HCT116 (cell line): ENCODE measurements around the gene FMO2. TPM values are rescaled to one million over a fixed set of nuclear protein-coding genes. Genes with fewer than 3 reads are reported as not detected.

Experiments
- ATAC-seq: fragments of 200-7000 bp; cut with Tn5 transposase; 2 replicates; pipeline ENCODE4 v1.9.1; 2020; ENCODE audit warnings: mild to moderate bottlenecking, moderate library complexity
- BruUV-seq: library from RNA; stranded (reverse); fragments of 400-500 nt; replicated peaks from 2 replicates; lab custom pipeline; 2021; lab: Mats Ljungman, UMichigan
- CTCF ChIA-PET: fragments of 300-600 bp; sonication (Branson Sonifier 250); formaldehyde crosslinking; loops from one replicate; lab custom pipeline; 2021; ENCODE audit warnings: antibody characterized with exemption; lab: Charles Lee
- POLR2A ChIA-PET: fragments of 300-600, 350-600 bp; sonication (Branson Sonifier 250); formaldehyde crosslinking; loops from one replicate; lab custom pipeline; 2021; ENCODE audit warnings: antibody characterized with exemption; lab: Charles Lee
- RAD21 ChIA-PET, 2 experiments: fragments of 300-600 bp; sonication (Branson Sonifier 250); formaldehyde crosslinking; loops; one replicate each; lab custom pipeline; 2023; ENCODE audit warnings: low total read pairs in 2 of 2; ENCODE audit not compliant: uncharacterized antibody in 2 of 2, unreplicated experiment in 2 of 2, low non-redundant PET in 1 of 2; lab: Charles Lee
- DNase-seq: peaks from one replicate; pipeline ENCODE4 v3.0.0-alpha.2; 2010; ENCODE audit warnings: low read depth, low spot score
- H2AFZ ChIP-seq: fragments of 200-600 bp; shearing (Covaris generic), sonication (generic); 2 replicates; pipeline ENCODE4 v1.6.1; 2017; ENCODE audit warnings: low read depth, mixed run types, mixed read lengths, antibody characterized with exemption, low read length; ENCODE audit not compliant: poor library complexity, severe bottlenecking
- H3K27ac ChIP-seq: 2 replicates; pipeline ENCODE4 v1.5.1; 2012; ENCODE audit warnings: low read depth, low read length
- H3K27me3 ChIP-seq: fragments of 200-600 bp; sonication (generic); 2 replicates; pipeline ENCODE4 v1.6.1; 2016; ENCODE audit warnings: mixed run types, low read length, mixed read lengths; ENCODE audit not compliant: insufficient read depth
- H3K36me3 ChIP-seq, 2 experiments: fragments of 200-500 bp in 1 of 2; fragments of 200-600 bp in 1 of 2; sonication (Bioruptor generic) in 1 of 2; sonication (generic) in 1 of 2; 2 replicates each; pipeline versions ENCODE4 v1.5.1 to v1.6.1; 2014 to 2016; ENCODE audit warnings: low read length in 2 of 2, inconsistent platforms in 1 of 2, mixed read lengths in 1 of 2, mixed run types in 1 of 2; ENCODE audit not compliant: insufficient read depth in 2 of 2, control insufficient read depth in 1 of 2
- H3K4me1 ChIP-seq, 2 experiments: fragments of 200-600 bp in 1 of 2; sonication (generic) in 1 of 2; 2 replicates each; pipeline versions ENCODE4 v1.5.1 to v1.6.1; 2012 to 2017; ENCODE audit warnings: low read length in 2 of 2, inconsistent platforms in 1 of 2, mild to moderate bottlenecking in 1 of 2, mixed read lengths in 1 of 2, mixed run types in 1 of 2, moderate library complexity in 1 of 2; ENCODE audit not compliant: insufficient read depth in 2 of 2, control insufficient read depth in 1 of 2
- H3K4me2 ChIP-seq: fragments of 200-600 bp; sonication (generic); 2 replicates; pipeline ENCODE4 v1.6.1; 2017; ENCODE audit warnings: mixed run types, low read length, mixed read lengths
- H3K4me3 ChIP-seq, 2 experiments: fragments of 200-600 bp in 1 of 2; sonication (generic) in 1 of 2; replicated peaks in 1 of 2; 2 replicates each; pipeline ENCODE4 v1.5.1; 2011 to 2016; ENCODE audit warnings: low read length in 2 of 2, control low read depth in 1 of 2, low read depth in 1 of 2, mild to moderate bottlenecking in 1 of 2, mixed read lengths in 1 of 2, mixed run types in 1 of 2
- H3K79me2 ChIP-seq: fragments of 200-600 bp; sonication (generic); 2 replicates; pipeline ENCODE4 v1.6.1; 2017; ENCODE audit warnings: mild to moderate bottlenecking, mixed run types, low read length, moderate library complexity, mixed read lengths; ENCODE audit not compliant: insufficient read depth
- H3K9ac ChIP-seq: fragments of 200-600 bp; sonication (generic); 2 replicates; pipeline ENCODE4 v1.6.1; 2016; ENCODE audit warnings: low read length, mixed read lengths
- H3K9me2 ChIP-seq: fragments of 200-600 bp; sonication (generic), shearing (Covaris generic); 2 replicates; pipeline ENCODE4 v1.6.1; 2017; ENCODE audit warnings: mixed run types, mild to moderate bottlenecking, moderate library complexity; ENCODE audit not compliant: insufficient read depth
- H3K9me3 ChIP-seq, 2 experiments: fragments of 200-500 bp in 1 of 2; fragments of 200-600 bp in 1 of 2; sonication (Bioruptor generic) in 1 of 2; sonication (generic) in 1 of 2; 2 replicates each; pipeline ENCODE4 v1.6.1; 2014 to 2017; ENCODE audit warnings: low read length in 2 of 2, mixed read lengths in 2 of 2, inconsistent platforms in 1 of 2, low read depth in 1 of 2, mild to moderate bottlenecking in 1 of 2, mixed run types in 1 of 2, moderate library complexity in 1 of 2; ENCODE audit not compliant: control insufficient read depth in 1 of 2, insufficient read depth in 1 of 2
- H4K20me1 ChIP-seq: fragments of 200-600 bp; sonication (generic), shearing (Covaris generic); 2 replicates; pipeline ENCODE4 v1.6.1; 2017; ENCODE audit warnings: mixed run types, mild to moderate bottlenecking, moderate library complexity; ENCODE audit not compliant: insufficient read depth
- ATF3 ChIP-seq: IDR thresholded peaks from 2 replicates; pipeline ENCODE4 v1.6.1; 2012
- CEBPB ChIP-seq: IDR thresholded peaks from 2 replicates; pipeline ENCODE4 v1.6.1; 2012; ENCODE audit warnings: low read depth
- CTCF ChIP-seq, 3 experiments: fragments of 200-600 bp in 1 of 3; sonication (generic) in 1 of 3; IDR thresholded peaks in 2 of 3; conservative IDR thresholded peaks in 1 of 3; 2 replicates each; pipeline ENCODE4 v1.5.1; 2012 to 2017; ENCODE audit warnings: low read depth in 2 of 3, low read length in 2 of 3, antibody characterized with exemption in 1 of 3, borderline replicate concordance in 1 of 3, control low read depth in 1 of 3, mild to moderate bottlenecking in 1 of 3, mixed read lengths in 1 of 3, mixed run types in 1 of 3, moderate library complexity in 1 of 3; ENCODE audit not compliant: insufficient read depth in 1 of 3
- EZH2 ChIP-seq: fragments of 200-600 bp; sonication (generic); IDR thresholded peaks from 2 replicates; pipeline ENCODE4 v1.6.1; 2017; ENCODE audit warnings: antibody characterized with exemption, mixed run types
- EZH2phosphoT487 ChIP-seq: fragments of 200-600 bp; IDR thresholded peaks from 2 replicates; pipeline ENCODE4 v1.6.1; 2018; ENCODE audit warnings: antibody characterized with exemption, borderline replicate concordance
- FOSL1 ChIP-seq: IDR thresholded peaks from 2 replicates; pipeline ENCODE4 v1.6.1; 2012; ENCODE audit warnings: low read depth
- MAX ChIP-seq: IDR thresholded peaks from 2 replicates; pipeline ENCODE4 v1.6.1; 2012
- POLR2A ChIP-seq: IDR thresholded peaks from 2 replicates; pipeline ENCODE4 v1.7.0; 2011; ENCODE audit warnings: borderline replicate concordance; ENCODE audit not compliant: insufficient read depth, insufficient read length; ENCODE audit errors: extremely low read depth
- POLR2AphosphoS5 ChIP-seq: IDR thresholded peaks from 2 replicates; pipeline ENCODE4 v1.6.1; 2011; ENCODE audit warnings: mild to moderate bottlenecking, low read depth, low read length, moderate library complexity
- RAD21 ChIP-seq: IDR thresholded peaks from 2 replicates; pipeline ENCODE4 v1.6.1; 2012; ENCODE audit warnings: low read depth, mild to moderate bottlenecking
- REST ChIP-seq: IDR thresholded peaks from 2 replicates; pipeline ENCODE4 v1.6.1; 2012; ENCODE audit warnings: low read depth
- SIN3A ChIP-seq: IDR thresholded peaks from 2 replicates; pipeline ENCODE4 v1.6.1; 2012; ENCODE audit warnings: low read depth
- SP1 ChIP-seq: IDR thresholded peaks from 2 replicates; pipeline ENCODE4 v1.6.1; 2012; ENCODE audit warnings: low read depth
- SRF ChIP-seq: IDR thresholded peaks from 2 replicates; pipeline ENCODE4 v1.6.1; 2012; ENCODE audit warnings: low read depth
- TCF7L2 ChIP-seq: IDR thresholded peaks from 2 replicates; pipeline ENCODE4 v1.7.0; 2011; ENCODE audit warnings: borderline replicate concordance, inconsistent platforms; ENCODE audit not compliant: insufficient read depth, insufficient read length; ENCODE audit errors: extremely low read depth
- YY1 ChIP-seq: IDR thresholded peaks from 2 replicates; pipeline ENCODE4 v1.6.1; 2011; ENCODE audit warnings: low read length, low read depth, moderate library complexity, mild to moderate bottlenecking; ENCODE audit not compliant: insufficient replicate concordance; ENCODE audit errors: extremely low read depth
- ZBTB33 ChIP-seq: IDR thresholded peaks from 2 replicates; pipeline ENCODE4 v1.6.1; 2011; ENCODE audit warnings: mild to moderate bottlenecking, low read length, moderate library complexity; ENCODE audit not compliant: insufficient replicate concordance; ENCODE audit errors: extremely low read depth
- ZNF274 ChIP-seq: fragments of 200-500 bp; sonication (Bioruptor generic); IDR thresholded peaks from 2 replicates; pipeline ENCODE4 v1.6.1; 2014; ENCODE audit warnings: mild to moderate bottlenecking, low read depth, low read length, inconsistent platforms
- intact Hi-C: fragments of 100-400 bp; cut with micrococcal nuclease; formaldehyde crosslinking; loops from 2 replicates; pipeline ENCODE4 v1.10.0; 2022
- total RNA-seq: library from RNA; stranded (reverse); gene quantifications from one replicate; pipeline ENCODE4 v1.2.1, GENCODE V29; 2021; ENCODE audit not compliant: unreplicated experiment

The FMO2 gene
- total RNA-seq, 1 experiment from 2014 or later, result 0.30 TPM

GRCh38 chr1:171258429-171258828 lies 73.3 kb downstream of the FMO2 start (continued):
- TF ChIP-seq EZH2phosphoT487 (no peak), RAD21 (no peak), ZNF274 (no peak), SIN3A (no peak), EZH2 (no peak)
- TF ChIP-seq, all 23 proteins: peak for 0

- Histone ChIP-seq H3K27ac (no peak overlapping the region), H4K20me1 (no peaks in the 10 kb centered on the region), H3K9me3 (no peaks in the 10 kb centered on the region), H3K79me2 (no peaks in the 10 kb centered on the region), H3K9ac (no peak overlapping the region), H3K4me3 (no peak overlapping the region), H3K4me2 (no peak overlapping the region), H3K4me1 (no peaks in the 10 kb centered on the region; a peak in 1 of 4 replicates), H3K27me3 (no peaks in the 10 kb centered on the region), H3K36me3 (no peaks in the 10 kb centered on the region), H3K9me2 (no peaks in the 10 kb centered on the region), H2AFZ (no peak overlapping the region)
- no peak for DNase-seq
- CTCF ChIA-PET, result interaction anchor here (1.7 kb wide), 1 partner anchor 13 kb away, joined by 11 read pairs; no protein-coding TSS in a partner anchor
- BruUV-seq, result no TSS peak
- POLR2A ChIA-PET, result no interaction called here
- intact Hi-C loops, result no loop called here
- RAD21 ChIA-PET, result no interaction called here
- no peak for ATAC-seq
- TF ChIP-seq CTCF (IDR thresholded peaks at IDR 0.05 in 2 of 3, conservative IDR thresholded peaks at IDR 0.05 in 1 of 3; ENCODE audit: borderline replicate concordance in 1 of 3, insufficient read depth in 1 of 3, low read depth in 2 of 3, low read length in 2 of 3), result no peak
- no peak for TF ChIP-seq ATF3
- no peak for TF ChIP-seq MAX
- TF ChIP-seq POLR2AphosphoS5, result no peak
- no peak for TF ChIP-seq REST
- TF ChIP-seq SP1, result no peak
- no peak for TF ChIP-seq SRF
- no peak for TF ChIP-seq ZNF274
- TF ChIP-seq EZH2, result no peak
- no peak for TF ChIP-seq FOSL1
- TF ChIP-seq TCF7L2, result no peak
- TF ChIP-seq RAD21, result no peak
- no peak for TF ChIP-seq SIN3A
- TF ChIP-seq YY1, result no peak
- TF ChIP-seq ZBTB33, result no peak
- TF ChIP-seq CEBPB, result no peak
- no peak for TF ChIP-seq POLR2A
Observed at GRCh38 chr1:171258943-171259342, 73.8 kb downstream of the FMO2 start.
